ENCODE measurements around the gene OR52E8. TPM values are rescaled to one million over a fixed set of nuclear protein-coding genes. Genes with fewer than 3 reads are reported as not detected.

Gene OR52E8
- total and polyA plus RNA-seq, 10 donors = not detected

GRCh38 chr11:5809905-5810795 lies 47.3 kb downstream of the OR52E8 start:
- 70 to 75% (median 71%) methylated on average over 6 of the region's 6 CpGs for WGBS, 5 donors
- intact Hi-C loops (cut with DNase I; ENCODE audit: low total_unique reads) = loop anchor here (2.0 to 5.0 kb wide), 3 partner anchors 213 to 688 kb away; partner anchors contain the start of gene TRIM6

GRCh38 chr11:5809122-5809519 lies 48.4 kb downstream of the OR52E8 start:
- no peaks in the 10 kb centered on the region for H3K36me3 ChIP-seq
- H3K27ac ChIP-seq = peak overlapping the region in 1 of 8 donors; percentile 40
- 15 to 42% (median 20%) methylated on average over 5 of the region's 5 CpGs for WGBS, 5 donors
- H3K4me1 ChIP-seq = peaks cover 0 to 15% (median 13%) of the 10 kb centered on the region in 6 donors
- TF ChIP-seq CTCF (IDR thresholded peaks at IDR 0.05 in 8 of 11, conservative IDR thresholded peaks at IDR 0.05 in 3 of 11) = no peak
- H3K9me3 ChIP-seq = peaks cover 0 to 8% (median 4%) of the 10 kb centered on the region in 8 donors
- H3K27me3 ChIP-seq (replicated peaks in 1 of 7) = peaks cover 0 to 15% (median 0%) of the 10 kb centered on the region in 7 donors
- peak overlapping the region; percentile 27 to 71 (median 48) for H3K4me3 ChIP-seq
- DNase-seq = no peak
- intact Hi-C loops (cut with DNase I; ENCODE audit: low total_unique reads) = loop anchor here (2.0 to 5.0 kb wide), 3 partner anchors 212 to 687 kb away; partner anchors contain the start of gene TRIM6

More at GRCh38 chr11:5809905-5810795, 47.3 kb downstream of the OR52E8 start:
- Histone ChIP-seq H3K4me3 (no peak overlapping the region), H3K27ac (no peak overlapping the region), H3K9me3 (no peaks in the 10 kb centered on the region), H3K4me1 (peaks cover 0 to 24% (median 14%) of the 10 kb centered on the region in 6 donors), H3K27me3 (replicated peaks in 1 of 7) (peaks cover 0 to 15% (median 0%) of the 10 kb centered on the region in 7 donors), H3K36me3 (no peaks in the 10 kb centered on the region)
- no peak for DNase-seq
- no peak for TF ChIP-seq POLR2AphosphoS5 (IDR thresholded peaks at IDR 0.05)
- TF ChIP-seq CTCF (IDR thresholded peaks at IDR 0.05 in 8 of 11, conservative IDR thresholded peaks at IDR 0.05 in 3 of 11) = no peak
- TF ChIP-seq POLR2A (IDR thresholded peaks at IDR 0.05) = no peak

- intact Hi-C loops (cut with DNase I; ENCODE audit: low total_unique reads) = loop anchor here (2.0 to 5.0 kb wide), 3 partner anchors 211 to 686 kb away; partner anchors contain the start of gene TRIM6
- H3K4me3 ChIP-seq = peak within 1 kb of the TSS; percentile 27 to 71 (median 48)
- peak; percentile 82 for DNase-seq
- H3K4me1 ChIP-seq = peaks cover 0 to 15% (median 13%) of the 10 kb centered on the region in 6 donors
- peak within 1 kb of the TSS in 1 of 8 donors; percentile 40 for H3K27ac ChIP-seq
- TF ChIP-seq POLR2AphosphoS5 (IDR thresholded peaks at IDR 0.05) (no peak), CTCF (IDR thresholded peaks at IDR 0.05 in 8 of 11, conservative IDR thresholded peaks at IDR 0.05 in 3 of 11) (peak; percentile 78 to 93 (median 87))
- peaks cover 0 to 15% (median 0%) of the 10 kb centered on the region in 7 donors for H3K27me3 ChIP-seq (replicated peaks in 1 of 7)
- WGBS, 5 donors = 7 to 26% (median 13%) methylated on average over 24 of the region's 24 CpGs
- H3K36me3 ChIP-seq = no peaks in the 10 kb centered on the region
- H3K9me3 ChIP-seq = peaks cover 0 to 14% (median 8%) of the 10 kb centered on the region in 8 donors
Observed at GRCh38 chr11:5808500-5809121, 48.9 kb downstream of the OR52E8 start, which contains the start of gene OR52N2. Gene OR52N2, plus strand, starts transcription at chr11:5808924. Its CDS starts 11,412 bp downstream, at chr11:5820336.

Measured in spleen (tissue), 11 donors.